ENCODE data around the gene DUSP8.

DNA sequence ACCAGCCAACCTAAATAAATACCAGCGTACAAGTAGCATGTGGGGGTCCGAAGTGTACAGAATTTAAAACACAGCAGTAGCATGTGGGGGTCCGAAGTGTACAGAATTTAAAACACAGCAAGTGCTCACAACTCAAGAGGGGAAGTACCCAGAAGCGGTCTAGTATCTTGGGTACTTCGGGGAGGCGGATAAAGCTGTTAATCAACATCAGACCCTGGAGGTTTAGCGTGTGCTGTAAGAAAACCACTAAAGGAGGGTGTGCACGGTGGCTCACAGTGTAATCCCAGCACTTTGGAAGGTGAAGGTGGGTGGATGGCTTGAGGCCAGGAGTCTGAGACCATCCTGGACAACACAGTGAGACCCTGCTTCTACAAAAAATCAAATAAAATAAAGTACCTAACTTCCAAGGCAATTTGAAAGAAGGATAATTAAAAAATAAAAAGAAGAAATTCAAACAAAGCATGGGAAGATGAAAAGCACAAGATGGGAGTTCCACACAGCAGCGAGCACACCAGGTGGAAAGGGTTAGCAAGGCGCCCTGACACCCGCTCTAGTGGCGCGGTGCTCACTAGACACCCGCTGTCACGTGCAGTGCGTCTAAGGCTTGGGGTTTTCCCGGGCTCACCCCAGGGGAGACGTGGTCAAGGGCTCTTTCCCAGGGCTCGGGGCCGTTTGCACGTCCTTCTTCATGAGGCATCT, 50.5 kb downstream of the DUSP8 start:
- TF ChIP-seq, protein P1, sequence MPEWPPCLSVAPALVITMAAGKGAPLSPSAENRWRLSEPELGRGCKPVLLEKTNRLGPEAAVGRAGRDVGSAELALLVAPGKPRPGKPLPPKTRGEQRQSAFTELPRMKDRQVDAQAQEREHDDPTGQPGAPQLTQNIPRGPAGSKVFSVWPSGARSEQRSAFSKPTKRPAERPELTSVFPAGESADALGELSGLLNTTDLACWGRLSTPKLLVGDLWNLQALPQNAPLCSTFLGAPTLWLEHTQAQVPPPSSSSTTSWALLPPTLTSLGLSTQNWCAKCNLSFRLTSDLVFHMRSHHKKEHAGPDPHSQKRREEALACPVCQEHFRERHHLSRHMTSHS (tag by site-specific recombination; IDR thresholded peaks at IDR 0.05) = no peak
- no peak for TF ChIP-seq ZNF548 (tag by site-specific recombination; IDR thresholded peaks at IDR 0.05)
- TF ChIP-seq ZNF747 (tag by site-specific recombination; IDR thresholded peaks at IDR 0.05) = no peak
